Measurements from ENCODE around the gene VAV2.

Gene VAV2

GRCh38 chr9:134004131-134004873, 12.2 kb upstream of the VAV2 start:
- no peaks in the 10 kb centered on the region for H3K36me3 ChIP-seq (ENCODE audit: insufficient read depth, low read length)
- H3K27ac ChIP-seq (ENCODE audit: low read depth, low read length): no peak overlapping the region
- H3K4me1 ChIP-seq (ENCODE audit: insufficient read depth, low read length): no peaks in the 10 kb centered on the region
- no peak overlapping the region for H3K9ac ChIP-seq (ENCODE audit: low read length)
- no peaks in the 10 kb centered on the region for H3K9me3 ChIP-seq (ENCODE audit: low read length)
- H3K27me3 ChIP-seq (ENCODE audit: control insufficient read depth in 1 of 2, insufficient read depth in 2 of 2, low read length in 2 of 2): no peaks in the 10 kb centered on the region
- H3K4me3 ChIP-seq (ENCODE audit: low read depth in 1 of 2, low read length in 2 of 2): no peak overlapping the region

GRCh38 chr9:134003237-134003636, 11.1 kb upstream of the VAV2 start:
- no peaks in the 10 kb centered on the region for H3K27me3 ChIP-seq (ENCODE audit: control insufficient read depth in 1 of 2, insufficient read depth in 2 of 2, low read length in 2 of 2)
- H3K9ac ChIP-seq (ENCODE audit: low read length): no peak overlapping the region
- no peak overlapping the region for H3K27ac ChIP-seq (ENCODE audit: low read depth, low read length)
- no peaks in the 10 kb centered on the region for H3K9me3 ChIP-seq (ENCODE audit: low read length)
- no peak overlapping the region for H3K4me3 ChIP-seq (ENCODE audit: low read depth in 1 of 2, low read length in 2 of 2)
- H3K36me3 ChIP-seq (ENCODE audit: insufficient read depth, low read length): no peaks in the 10 kb centered on the region
- H3K4me1 ChIP-seq (ENCODE audit: insufficient read depth, low read length): no peaks in the 10 kb centered on the region

GRCh38 chr9:134002796-134003195, 10.7 kb upstream of the VAV2 start:
- Histone ChIP-seq H3K27ac (ENCODE audit: low read depth, low read length) (no peak overlapping the region), H3K9ac (ENCODE audit: low read length) (no peak overlapping the region), H3K36me3 (ENCODE audit: insufficient read depth, low read length) (no peaks in the 10 kb centered on the region), H3K4me3 (ENCODE audit: low read depth in 1 of 2, low read length in 2 of 2) (no peak overlapping the region), H3K27me3 (ENCODE audit: control insufficient read depth in 1 of 2, insufficient read depth in 2 of 2, low read length in 2 of 2) (no peaks in the 10 kb centered on the region), H3K9me3 (ENCODE audit: low read length) (no peaks in the 10 kb centered on the region), H3K4me1 (ENCODE audit: insufficient read depth, low read length) (no peaks in the 10 kb centered on the region)

GRCh38 chr9:133999851-134000265, 7.7 kb upstream of the VAV2 start:
- Histone ChIP-seq H3K9me3 (ENCODE audit: low read length) (no peaks in the 10 kb centered on the region), H3K27ac (ENCODE audit: low read depth, low read length) (no peak overlapping the region), H3K4me3 (ENCODE audit: low read depth in 1 of 2, low read length in 2 of 2) (no peak overlapping the region), H3K36me3 (ENCODE audit: insufficient read depth, low read length) (no peaks in the 10 kb centered on the region), H3K4me1 (ENCODE audit: insufficient read depth, low read length) (no peaks in the 10 kb centered on the region), H3K27me3 (ENCODE audit: control insufficient read depth in 1 of 2, insufficient read depth in 2 of 2, low read length in 2 of 2) (no peaks in the 10 kb centered on the region), H3K9ac (ENCODE audit: low read length) (no peak overlapping the region)

GRCh38 chr9:133998915-133999595, 6.9 kb upstream of the VAV2 start:
- H3K9ac ChIP-seq (ENCODE audit: low read length): no peak overlapping the region
- no peaks in the 10 kb centered on the region for H3K27me3 ChIP-seq (ENCODE audit: control insufficient read depth in 1 of 2, insufficient read depth in 2 of 2, low read length in 2 of 2)
- no peak overlapping the region for H3K4me3 ChIP-seq (ENCODE audit: low read depth in 1 of 2, low read length in 2 of 2)
- H3K4me1 ChIP-seq (ENCODE audit: insufficient read depth, low read length): peaks cover 7% of the 10 kb centered on the region
- no peak overlapping the region for H3K27ac ChIP-seq (ENCODE audit: low read depth, low read length)
- H3K9me3 ChIP-seq (ENCODE audit: low read length): no peaks in the 10 kb centered on the region
- H3K36me3 ChIP-seq (ENCODE audit: insufficient read depth, low read length): no peaks in the 10 kb centered on the region

- no peak overlapping the region for H3K4me3 ChIP-seq (ENCODE audit: low read depth in 1 of 2, low read length in 2 of 2)
- no peaks in the 10 kb centered on the region for H3K27me3 ChIP-seq (ENCODE audit: control insufficient read depth in 1 of 2, insufficient read depth in 2 of 2, low read length in 2 of 2)
- H3K4me1 ChIP-seq (ENCODE audit: insufficient read depth, low read length): peaks cover 14% of the 10 kb centered on the region
- H3K27ac ChIP-seq (ENCODE audit: low read depth, low read length): no peak overlapping the region
- no peaks in the 10 kb centered on the region for H3K9me3 ChIP-seq (ENCODE audit: low read length)
- H3K36me3 ChIP-seq (ENCODE audit: insufficient read depth, low read length): no peaks in the 10 kb centered on the region
- H3K9ac ChIP-seq (ENCODE audit: low read length): no peak overlapping the region
Observed at GRCh38 chr9:133997584-133997983, 5.5 kb upstream of the VAV2 start.

GRCh38 chr9:133996531-133997520, 4.7 kb upstream of the VAV2 start:
- no peak overlapping the region for H3K9ac ChIP-seq (ENCODE audit: low read length)

GRCh38 chr9:133995012-133995896, 3.1 kb upstream of the VAV2 start:
- no peak overlapping the region for H3K4me3 ChIP-seq (ENCODE audit: low read depth in 1 of 2, low read length in 2 of 2)
- H3K9ac ChIP-seq (ENCODE audit: low read length): no peak overlapping the region
- no peaks in the 10 kb centered on the region for H3K27me3 ChIP-seq (ENCODE audit: control insufficient read depth in 1 of 2, insufficient read depth in 2 of 2, low read length in 2 of 2)
- H3K27ac ChIP-seq (ENCODE audit: low read depth, low read length): no peak overlapping the region
- H3K9me3 ChIP-seq (ENCODE audit: low read length): no peaks in the 10 kb centered on the region
- peaks cover 24% of the 10 kb centered on the region for H3K4me1 ChIP-seq (ENCODE audit: insufficient read depth, low read length)
- H3K36me3 ChIP-seq (ENCODE audit: insufficient read depth, low read length): no peaks in the 10 kb centered on the region

More at GRCh38 chr9:133996531-133997520, 4.7 kb upstream of the VAV2 start:
- Histone ChIP-seq H3K36me3 (ENCODE audit: insufficient read depth, low read length) (no peaks in the 10 kb centered on the region), H3K4me3 (ENCODE audit: low read depth in 1 of 2, low read length in 2 of 2) (no peak overlapping the region), H3K4me1 (ENCODE audit: insufficient read depth, low read length) (peaks cover 14% of the 10 kb centered on the region), H3K27me3 (ENCODE audit: control insufficient read depth in 1 of 2, insufficient read depth in 2 of 2, low read length in 2 of 2) (no peaks in the 10 kb centered on the region), H3K27ac (ENCODE audit: low read depth, low read length) (no peak overlapping the region), H3K9me3 (ENCODE audit: low read length) (no peaks in the 10 kb centered on the region)

- no peak overlapping the region for H3K4me3 ChIP-seq (ENCODE audit: low read depth in 1 of 2, low read length in 2 of 2)
- no peaks in the 10 kb centered on the region for H3K9me3 ChIP-seq (ENCODE audit: low read length)
- H3K36me3 ChIP-seq (ENCODE audit: insufficient read depth, low read length): no peaks in the 10 kb centered on the region
- H3K4me1 ChIP-seq (ENCODE audit: insufficient read depth, low read length): peaks cover 24% of the 10 kb centered on the region
- H3K27ac ChIP-seq (ENCODE audit: low read depth, low read length): no peak overlapping the region
- no peaks in the 10 kb centered on the region for H3K27me3 ChIP-seq (ENCODE audit: control insufficient read depth in 1 of 2, insufficient read depth in 2 of 2, low read length in 2 of 2)
- no peak overlapping the region for H3K9ac ChIP-seq (ENCODE audit: low read length)
Observed at GRCh38 chr9:133994353-133995011, 2.4 kb upstream of the VAV2 start.

GRCh38 chr9:133993635-133994253, 1.6 kb upstream of the VAV2 start:
- no peaks in the 10 kb centered on the region for H3K27me3 ChIP-seq (ENCODE audit: control insufficient read depth in 1 of 2, insufficient read depth in 2 of 2, low read length in 2 of 2)
- H3K9ac ChIP-seq (ENCODE audit: low read length): no peak overlapping the region
- no peaks in the 10 kb centered on the region for H3K9me3 ChIP-seq (ENCODE audit: low read length)
- H3K4me1 ChIP-seq (ENCODE audit: insufficient read depth, low read length): peaks cover 24% of the 10 kb centered on the region
- peak overlapping the region; percentile 83 to 95 for H3K4me3 ChIP-seq (ENCODE audit: low read depth in 1 of 2, low read length in 2 of 2)
- no peaks in the 10 kb centered on the region for H3K36me3 ChIP-seq (ENCODE audit: insufficient read depth, low read length)
- H3K27ac ChIP-seq (ENCODE audit: low read depth, low read length): peak overlapping the region; percentile 97

All from muscle layer of colon (tissue), 2 donors.